ENCODE measurements around the gene MEX3D. TPM values are rescaled to one million over a fixed set of nuclear protein-coding genes. Genes with fewer than 3 reads are reported as not detected.

MEX3D gene
- total RNA-seq, 4 donors from 2014 or later, result 18.8 to 47.8 (median 28.7) TPM

GRCh38 chr19:1609680-1610474 lies 41.8 kb upstream of the MEX3D start:
- Histone ChIP-seq H3K27ac (no peak overlapping the region), H3K27me3 (no peaks in the 10 kb centered on the region), H3K4me1 (peaks cover 0 to 20% (median 10%) of the 10 kb centered on the region in 3 donors), H3K4me3 (no peak overlapping the region), H3K9me3 (no peaks in the 10 kb centered on the region), H3K36me3 (peaks cover 0 to 56% of the 10 kb centered on the region in 2 donors)
- ATAC-seq, result no peak
- WGBS, 2 donors (ENCODE audit: low coverage in 1 of 2), result 60 to 90% methylated on average over 1 to 3 of the region's 16 CpGs
- TF ChIP-seq POLR2AphosphoS5 (IDR thresholded peaks at IDR 0.05) (no peak), EP300 (IDR thresholded peaks at IDR 0.05) (no peak), POLR2A (IDR thresholded peaks at IDR 0.05) (no peak)
- TF ChIP-seq, protein P1, sequence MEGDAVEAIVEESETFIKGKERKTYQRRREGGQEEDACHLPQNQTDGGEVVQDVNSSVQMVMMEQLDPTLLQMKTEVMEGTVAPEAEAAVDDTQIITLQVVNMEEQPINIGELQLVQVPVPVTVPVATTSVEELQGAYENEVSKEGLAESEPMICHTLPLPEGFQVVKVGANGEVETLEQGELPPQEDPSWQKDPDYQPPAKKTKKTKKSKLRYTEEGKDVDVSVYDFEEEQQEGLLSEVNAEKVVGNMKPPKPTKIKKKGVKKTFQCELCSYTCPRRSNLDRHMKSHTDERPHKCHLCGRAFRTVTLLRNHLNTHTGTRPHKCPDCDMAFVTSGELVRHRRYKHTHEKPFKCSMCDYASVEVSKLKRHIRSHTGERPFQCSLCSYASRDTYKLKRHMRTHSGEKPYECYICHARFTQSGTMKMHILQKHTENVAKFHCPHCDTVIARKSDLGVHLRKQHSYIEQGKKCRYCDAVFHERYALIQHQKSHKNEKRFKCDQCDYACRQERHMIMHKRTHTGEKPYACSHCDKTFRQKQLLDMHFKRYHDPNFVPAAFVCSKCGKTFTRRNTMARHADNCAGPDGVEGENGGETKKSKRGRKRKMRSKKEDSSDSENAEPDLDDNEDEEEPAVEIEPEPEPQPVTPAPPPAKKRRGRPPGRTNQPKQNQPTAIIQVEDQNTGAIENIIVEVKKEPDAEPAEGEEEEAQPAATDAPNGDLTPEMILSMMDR (IDR thresholded peaks at IDR 0.05), result no peak

GRCh38 chr19:1609103-1609396 lies 40.9 kb upstream of the MEX3D start:
- WGBS, 2 donors (ENCODE audit: low coverage in 1 of 2), result 0 to 42% methylated on average over 1 to 4 of the region's 10 CpGs
- Histone ChIP-seq H3K4me1 (peaks cover 0 to 27% (median 17%) of the 10 kb centered on the region in 3 donors), H3K9me3 (no peaks in the 10 kb centered on the region), H3K27me3 (no peaks in the 10 kb centered on the region), H3K36me3 (peaks cover 0 to 47% of the 10 kb centered on the region in 2 donors), H3K4me3 (peak overlapping the region in 1 of 2 donors; percentile 2), H3K27ac (no peak overlapping the region)
- TF ChIP-seq, protein P1 (IDR thresholded peaks at IDR 0.05), result no peak
- TF ChIP-seq EP300 (IDR thresholded peaks at IDR 0.05) (no peak), POLR2AphosphoS5 (IDR thresholded peaks at IDR 0.05) (no peak), POLR2A (IDR thresholded peaks at IDR 0.05) (no peak)
- no peak for ATAC-seq

DNA sequence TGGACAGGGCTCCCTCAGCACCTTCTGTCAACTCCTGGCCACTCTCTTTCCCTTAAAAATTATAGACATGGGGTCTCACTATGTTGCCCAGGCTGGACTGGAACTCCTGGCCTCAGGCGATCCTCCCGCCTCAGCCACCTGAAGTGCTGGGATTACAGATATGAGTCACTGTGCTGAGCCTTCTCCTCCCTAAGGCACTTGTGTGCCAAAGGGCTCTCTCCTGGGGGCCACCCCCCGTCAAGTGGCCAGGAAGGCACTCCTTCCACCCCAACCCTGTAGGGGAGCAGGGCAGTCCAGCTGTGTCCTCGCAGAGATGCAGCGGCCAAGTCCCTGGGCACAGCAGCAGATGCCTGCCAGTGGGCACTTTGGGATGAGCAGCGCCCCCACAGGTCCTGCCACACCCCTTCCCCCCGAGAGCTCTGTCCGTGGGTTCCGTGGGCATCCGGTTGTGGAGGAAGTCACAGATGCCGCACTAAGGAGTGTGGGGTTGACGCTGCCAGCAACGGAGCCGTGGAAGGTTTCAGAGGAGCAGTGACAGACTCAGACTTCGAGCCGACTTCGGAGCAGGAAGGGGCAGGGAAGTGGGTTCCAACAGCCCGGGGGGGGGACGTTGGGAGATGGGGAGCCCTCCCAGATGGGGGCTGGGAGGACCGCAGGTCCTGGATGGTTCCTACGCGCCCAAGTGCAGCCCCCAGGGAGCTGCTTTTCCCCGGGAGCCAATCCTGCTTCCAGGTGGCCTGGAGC lies 40.4 kb upstream of the MEX3D start:
- Histone ChIP-seq H3K27me3 (no peaks in the 10 kb centered on the region), H3K36me3 (peaks cover 0 to 42% of the 10 kb centered on the region in 2 donors), H3K9me3 (no peaks in the 10 kb centered on the region), H3K4me3 (peak overlapping the region in 1 of 2 donors; percentile 2), H3K4me1 (peaks cover 0 to 32% (median 21%) of the 10 kb centered on the region in 3 donors), H3K27ac (no peak overlapping the region)
- TF ChIP-seq EP300 (IDR thresholded peaks at IDR 0.05), result no peak
- no peak for TF ChIP-seq POLR2A (IDR thresholded peaks at IDR 0.05)
- TF ChIP-seq, protein P1 (IDR thresholded peaks at IDR 0.05), result no peak
- no peak for TF ChIP-seq POLR2AphosphoS5 (IDR thresholded peaks at IDR 0.05)
- no peak for ATAC-seq
- WGBS, 2 donors (ENCODE audit: low coverage in 1 of 2), result 65% methylated on average over 4 of the region's 23 CpGs; no CpG with 5 or more reads in 1 of the 2 donors

DNA sequence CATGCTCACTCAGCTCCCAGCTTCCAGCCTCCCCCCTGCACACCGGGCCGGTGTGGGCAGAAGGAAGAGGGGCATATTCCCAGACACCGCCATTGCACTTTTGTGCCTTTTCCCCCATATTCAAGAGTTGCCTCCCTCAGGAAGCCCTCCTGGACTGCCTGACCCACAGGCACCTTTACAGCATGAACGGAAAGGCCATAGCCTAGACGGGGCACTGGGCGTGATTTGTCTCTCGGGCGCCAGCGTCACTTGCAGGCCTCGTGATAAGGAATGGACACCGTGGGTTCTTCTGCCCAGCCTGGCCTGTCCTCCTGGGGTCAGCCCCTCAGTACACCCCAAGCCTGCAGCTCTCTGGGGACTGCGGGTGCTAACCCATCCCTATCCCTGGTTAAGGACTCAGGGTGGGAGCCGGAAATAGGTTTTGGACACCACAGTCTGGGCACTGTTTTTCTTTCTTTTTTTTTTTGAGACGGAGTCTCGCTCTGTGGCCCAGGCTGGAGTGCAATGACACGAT lies 38.1 kb upstream of the MEX3D start:
- TF ChIP-seq EP300 (IDR thresholded peaks at IDR 0.05), result no peak
- no peak for TF ChIP-seq POLR2AphosphoS5 (IDR thresholded peaks at IDR 0.05)
- no peak for TF ChIP-seq POLR2A (IDR thresholded peaks at IDR 0.05)
- TF ChIP-seq, protein P1 (IDR thresholded peaks at IDR 0.05), result no peak
- Histone ChIP-seq H3K4me3 (peak overlapping the region; percentile 58 to 96), H3K4me1 (peaks cover 0 to 48% (median 26%) of the 10 kb centered on the region in 3 donors), H3K36me3 (peaks cover 0 to 29% of the 10 kb centered on the region in 2 donors), H3K9me3 (no peaks in the 10 kb centered on the region), H3K27ac (peak overlapping the region; percentile 32 to 95 (median 91)), H3K27me3 (no peaks in the 10 kb centered on the region)
- peak; percentile 2 for ATAC-seq
- WGBS, 2 donors (ENCODE audit: low coverage in 1 of 2), result 17% methylated on average over 1 of the region's 16 CpGs; no CpG with 5 or more reads in 1 of the 2 donors

Measured in gastroesophageal sphincter (tissue), 4 donors.